Measurements from ENCODE around the gene TFPT. TPM values are rescaled to one million over a fixed set of nuclear protein-coding genes. Genes with fewer than 3 reads are reported as not detected.

TFPT gene
- total RNA-seq (12.8 and 14.7 TPM in 2 replicates), polyA plus RNA-seq (25.2 and 25.9 TPM in 2 replicates)

GRCh38 chr19:54115109-54116063 is at the start of gene TFPT, which contains the start of gene PRPF31:
TFPT (minus strand) TSS chr19:54115657; CDS start chr19:54115269, 388 bp downstream.
PRPF31 (plus strand) TSS chr19:54115754; CDS start chr19:54118279, 2,525 bp downstream.
- Histone ChIP-seq H4K20me1 (ENCODE audit: insufficient read depth, poor library complexity, severe bottlenecking) (no peaks in the 10 kb centered on the region), H3K27ac (peak within 1 kb of the TSS; percentile 91), H3K9me3 (ENCODE audit: low read depth) (no peaks in the 10 kb centered on the region), H3K4me2 (peak within 1 kb of the TSS; percentile 91), H3K27me3 (no peaks in the 10 kb centered on the region), H3K36me3 (replicated peaks; ENCODE audit: insufficient read depth, low read depth) (no peaks in the 10 kb centered on the region), H3K9me2 (replicated peaks; ENCODE audit: insufficient read depth) (no peaks in the 10 kb centered on the region), H2AFZ (peak within 1 kb of the TSS; percentile 74), H3K4me1 (ENCODE audit: insufficient read depth) (no peaks in the 10 kb centered on the region), H3K79me2 (peaks cover 33% of the 10 kb centered on the region), H3K4me3 (peak within 1 kb of the TSS; percentile 78)
- WGBS (ENCODE audit: low lambda C conversion rate, missing lambda C conversion rate) = 2% methylated on average over 57 of the region's 60 CpGs
- peak; percentile 98 for DNase-seq (ENCODE audit: low spot score)
- TF ChIP-seq EZH2 (IDR thresholded peaks at IDR 0.05; ENCODE audit: borderline replicate concordance) (no peak), CTCF (IDR thresholded peaks at IDR 0.05; ENCODE audit: poor library complexity) (no peak), EZH2phosphoT487 (IDR thresholded peaks at IDR 0.05; ENCODE audit: low read depth, severe bottlenecking, unreplicated experiment) (no peak)

- Histone ChIP-seq H3K4me1 (ENCODE audit: insufficient read depth) (peaks cover 11% of the 10 kb centered on the region), H3K9me2 (replicated peaks; ENCODE audit: insufficient read depth) (no peaks in the 10 kb centered on the region)
- WGBS (ENCODE audit: low lambda C conversion rate, missing lambda C conversion rate) = 93% methylated on average over 21 of the region's 25 CpGs
Observed at GRCh38 chr19:54165222-54165621, 49.8 kb upstream of the TFPT start.

GRCh38 chr19:54164369-54165068 is 49.1 kb upstream of the TFPT start:
- Histone ChIP-seq H3K36me3 (replicated peaks; ENCODE audit: insufficient read depth, low read depth) (no peaks in the 10 kb centered on the region), H3K4me3 (no peak overlapping the region), H3K4me1 (ENCODE audit: insufficient read depth) (peaks cover 11% of the 10 kb centered on the region), H3K9me2 (replicated peaks; ENCODE audit: insufficient read depth) (no peaks in the 10 kb centered on the region), H3K27me3 (no peaks in the 10 kb centered on the region), H3K79me2 (no peaks in the 10 kb centered on the region), H3K27ac (no peak overlapping the region), H3K4me2 (peak overlapping the region; percentile 67), H3K9me3 (ENCODE audit: low read depth) (no peaks in the 10 kb centered on the region), H4K20me1 (ENCODE audit: insufficient read depth, poor library complexity, severe bottlenecking) (no peaks in the 10 kb centered on the region), H2AFZ (no peak overlapping the region)
- 22% methylated on average over 37 of the region's 37 CpGs for WGBS (ENCODE audit: low lambda C conversion rate, missing lambda C conversion rate)
- peak; percentile 89 for DNase-seq (ENCODE audit: low spot score)
- TF ChIP-seq CTCF (IDR thresholded peaks at IDR 0.05; ENCODE audit: poor library complexity) (no peak), EZH2 (IDR thresholded peaks at IDR 0.05; ENCODE audit: borderline replicate concordance) (no peak), EZH2phosphoT487 (IDR thresholded peaks at IDR 0.05; ENCODE audit: low read depth, severe bottlenecking, unreplicated experiment) (no peak)

More at GRCh38 chr19:54165222-54165621, 49.8 kb upstream of the TFPT start:
- Histone ChIP-seq H3K36me3 (replicated peaks; ENCODE audit: insufficient read depth, low read depth) (no peaks in the 10 kb centered on the region), H3K4me2 (no peak overlapping the region), H4K20me1 (ENCODE audit: insufficient read depth, poor library complexity, severe bottlenecking) (no peaks in the 10 kb centered on the region), H3K27ac (no peak overlapping the region), H3K27me3 (no peaks in the 10 kb centered on the region), H3K4me3 (no peak overlapping the region), H3K79me2 (no peaks in the 10 kb centered on the region), H3K9me3 (ENCODE audit: low read depth) (no peaks in the 10 kb centered on the region), H2AFZ (no peak overlapping the region)
- no peak for DNase-seq (ENCODE audit: low spot score)
- TF ChIP-seq CTCF (IDR thresholded peaks at IDR 0.05; ENCODE audit: poor library complexity) (no peak), EZH2phosphoT487 (IDR thresholded peaks at IDR 0.05; ENCODE audit: low read depth, severe bottlenecking, unreplicated experiment) (no peak), EZH2 (IDR thresholded peaks at IDR 0.05; ENCODE audit: borderline replicate concordance) (no peak)

Measured in hepatocyte (in vitro differentiated cells).